ENCODE results near the gene KCNN3.

DNA sequence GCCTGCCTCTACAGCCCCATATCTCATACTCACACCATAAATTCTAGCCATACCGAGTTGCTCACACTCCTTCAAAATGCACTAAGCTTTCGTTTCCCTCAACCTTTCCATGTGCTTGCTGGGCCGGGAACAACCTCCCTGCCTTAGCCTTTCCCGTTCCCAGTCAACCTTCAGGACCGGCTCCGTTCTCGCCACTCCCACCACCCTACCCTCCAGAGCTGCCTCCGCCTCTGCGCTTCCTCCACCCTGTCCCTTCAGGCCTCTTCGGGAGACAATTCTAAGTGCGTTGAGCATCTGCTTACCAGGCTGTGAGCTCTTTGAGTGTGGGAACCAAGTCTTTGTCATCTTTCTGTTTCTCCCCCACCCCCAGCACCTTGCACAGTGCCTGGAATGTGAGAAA is 31.6 kb downstream of the KCNN3 start:
- TF ChIP-seq CTCF (IDR thresholded peaks at IDR 0.05; ENCODE audit: poor library complexity, severe bottlenecking) = no peak
- TF ChIP-seq POLR2AphosphoS5 (IDR thresholded peaks at IDR 0.05) = no peak
- no peak for TF ChIP-seq EZH2 (IDR thresholded peaks at IDR 0.05; ENCODE audit: borderline replicate concordance, insufficient read depth, low read length, poor library complexity, severe bottlenecking)
- TF ChIP-seq MXI1 (conservative IDR thresholded peaks at IDR 0.05; ENCODE audit: poor library complexity, severe bottlenecking) = no peak
- no peak for TF ChIP-seq TAF1 (IDR thresholded peaks at IDR 0.05; ENCODE audit: low read depth)
- TF ChIP-seq RAD21 (conservative IDR thresholded peaks at IDR 0.05) = no peak
